Neural cell (in vitro differentiated cells): ENCODE results near the gene ZNHIT2. TPM values are rescaled to one million over a fixed set of nuclear protein-coding genes. Genes with fewer than 3 reads are reported as not detected.

ENCODE experiments used
- H2AFZ ChIP-seq: fragments of 200-600, 300-800 bp; sonication (generic), shearing (Covaris generic); 2 replicates; pipeline ENCODE4 v1.6.0; 2014; ENCODE audit warnings: low read depth, mild to moderate bottlenecking, antibody characterized with exemption, low read length, moderate library complexity
- H3F3A ChIP-seq: fragments of 200-600 bp; shearing (Covaris generic); 2 replicates; pipeline ENCODE4 v1.6.1; 2016; ENCODE audit warnings: mild to moderate bottlenecking, moderate library complexity, mixed read lengths, antibody characterized with exemption, low read length; ENCODE audit not compliant: insufficient read depth, poor library complexity, severe bottlenecking
- H3K27ac ChIP-seq: fragments of 200-600, 300-800 bp; sonication (generic), shearing (Covaris generic); 2 replicates; pipeline ENCODE4 v1.5.1; 2014; ENCODE audit warnings: mild to moderate bottlenecking, low read length, moderate library complexity
- H3K27me3 ChIP-seq: fragments of 300-800, 200-600 bp; sonication (generic), shearing (Covaris generic); 2 replicates; pipeline ENCODE4 v1.6.0; 2014; ENCODE audit warnings: mild to moderate bottlenecking, low read depth, low read length, moderate library complexity; ENCODE audit not compliant: insufficient read depth
- H3K36me3 ChIP-seq: fragments of 300-800, 200-600 bp; sonication (generic), shearing (Covaris generic); 2 replicates; pipeline ENCODE4 v1.5.1; 2014; ENCODE audit warnings: mild to moderate bottlenecking, antibody characterized with exemption, low read length, moderate library complexity; ENCODE audit not compliant: insufficient read depth
- H3K4me2 ChIP-seq: fragments of 300-800, 200-600 bp; sonication (generic), shearing (Covaris generic); 2 replicates; pipeline ENCODE4 v1.6.0; 2014; ENCODE audit warnings: mild to moderate bottlenecking, low read length
- H3K4me3 ChIP-seq: fragments of 300-800, 200-600 bp; sonication (generic), shearing (Covaris generic); 2 replicates; pipeline ENCODE4 v1.5.1; 2014; ENCODE audit warnings: mild to moderate bottlenecking, low read length, moderate library complexity
- H3K79me2 ChIP-seq: fragments of 200-600 bp; shearing (Covaris generic); replicated peaks from 2 replicates; pipeline ENCODE4 v1.6.0; 2014; ENCODE audit warnings: mild to moderate bottlenecking, low read length, moderate library complexity; ENCODE audit not compliant: insufficient read depth
- H3K9ac ChIP-seq: fragments of 300-800, 200-600 bp; sonication (generic), shearing (Covaris generic); 2 replicates; pipeline ENCODE4 v1.6.1; 2016; ENCODE audit warnings: mild to moderate bottlenecking, low read length, mixed read lengths
- H3K9me2 ChIP-seq: fragments of 200-600 bp; shearing (Covaris generic); 2 replicates; pipeline ENCODE4 v1.6.1; 2016; ENCODE audit warnings: mild to moderate bottlenecking, low read length, mixed read lengths; ENCODE audit not compliant: insufficient read depth
- H3K9me3 ChIP-seq: fragments of 200-600, 300-800 bp; sonication (generic), shearing (Covaris generic); 2 replicates; pipeline ENCODE4 v1.6.1; 2016; ENCODE audit warnings: mild to moderate bottlenecking, mixed run types, low read length, moderate library complexity, mixed read lengths
- H4K20me1 ChIP-seq: fragments of 200-600 bp; shearing (Covaris generic); 2 replicates; pipeline ENCODE4 v1.6.1; 2016; ENCODE audit warnings: mild to moderate bottlenecking, mixed run types; ENCODE audit not compliant: insufficient read depth
- EP300 ChIP-seq: fragments of 450-650 bp; conservative IDR thresholded peaks from 2 replicates; pipeline ENCODE4 v1.6.1; 2014; ENCODE audit warnings: antibody characterized with exemption, mild to moderate bottlenecking, moderate library complexity; ENCODE audit not compliant: poor library complexity, severe bottlenecking
- EZH2 ChIP-seq: fragments of 200-600, 300-800 bp; shearing (Covaris generic), sonication (generic); IDR thresholded peaks from 2 replicates; pipeline ENCODE4 v1.6.1; 2014; ENCODE audit warnings: antibody characterized with exemption, low read length, borderline replicate concordance, mild to moderate bottlenecking; ENCODE audit not compliant: insufficient read depth, poor library complexity, severe bottlenecking
- MXI1 ChIP-seq: fragments of 450-650 bp; conservative IDR thresholded peaks from 2 replicates; pipeline ENCODE4 v1.6.1; 2014; ENCODE audit warnings: antibody characterized with exemption, mild to moderate bottlenecking; ENCODE audit not compliant: poor library complexity, severe bottlenecking
- POLR2AphosphoS5 ChIP-seq: IDR thresholded peaks from 2 replicates; pipeline ENCODE4 v1.6.1; 2012
- RAD21 ChIP-seq: fragments of 450-650 bp; conservative IDR thresholded peaks from 2 replicates; pipeline ENCODE4 v1.6.1; 2014; ENCODE audit warnings: antibody characterized with exemption, mild to moderate bottlenecking, moderate library complexity
- SMC3 ChIP-seq: fragments of 450-650 bp; conservative IDR thresholded peaks from 2 replicates; pipeline ENCODE4 v1.6.1; 2014; ENCODE audit warnings: antibody characterized with exemption, mild to moderate bottlenecking, moderate library complexity; ENCODE audit not compliant: poor library complexity
- TAF1 ChIP-seq: IDR thresholded peaks from 2 replicates; pipeline ENCODE4 v1.6.1; 2012; ENCODE audit warnings: low read depth
- polyA plus RNA-seq: library from polyadenylated mRNA; depleted of rRNA; stranded (reverse); fragments of >200 nt; gene quantifications from 2 replicates; pipeline ENCODE4 v1.2.3, GENCODE V29; 2014
- TF ChIP-seq, protein P1 (sequence below): fragments of 450-650 bp; IDR thresholded peaks from 2 replicates; pipeline ENCODE4 v1.5.1; 2014; ENCODE audit warnings: antibody characterized with exemption, mild to moderate bottlenecking, moderate library complexity; ENCODE audit not compliant: poor library complexity, severe bottlenecking
- TF ChIP-seq, protein P2 (sequence below): IDR thresholded peaks from 2 replicates; pipeline ENCODE4 v1.6.1; 2012; ENCODE audit warnings: borderline replicate concordance

The ZNHIT2 gene
- polyA plus RNA-seq, 1 donor from 2014 or later, result 7.0 TPM

DNA sequence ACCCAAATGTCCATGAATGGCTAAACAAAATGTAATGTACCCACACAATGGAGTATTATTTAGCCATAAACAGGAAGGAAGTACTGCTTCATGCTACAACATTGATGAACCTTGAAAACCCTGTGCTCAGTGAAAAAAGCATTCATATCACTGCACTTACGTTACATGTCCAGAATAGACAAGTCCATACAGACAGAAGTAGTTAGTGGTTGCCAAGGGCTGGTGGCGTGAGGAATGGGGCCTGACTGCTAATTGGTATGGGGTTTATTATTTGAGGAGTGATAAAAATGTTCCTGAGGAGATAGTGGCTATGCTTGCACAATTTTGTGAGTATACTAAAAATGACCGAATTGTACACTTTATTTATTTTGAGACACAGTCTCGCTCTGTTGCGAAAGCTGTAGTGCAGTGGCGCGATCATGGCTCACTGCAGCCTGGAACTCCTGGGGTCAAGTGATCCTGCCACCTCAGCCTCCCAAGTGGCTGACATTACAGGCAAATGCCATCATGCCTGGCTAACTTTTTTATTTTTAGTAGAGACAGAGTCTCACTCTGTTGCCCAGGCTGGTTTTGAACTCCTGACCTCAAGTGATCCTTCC is 24.5 kb upstream of the ZNHIT2 start:
- Histone ChIP-seq H4K20me1 (no peaks in the 10 kb centered on the region), H3K4me2 (no peak overlapping the region), H3K27me3 (peaks cover 7% of the 10 kb centered on the region), H2AFZ (no peak overlapping the region), H3K79me2 (no peaks in the 10 kb centered on the region), H3K9me2 (no peaks in the 10 kb centered on the region), H3F3A (no peaks in the 10 kb centered on the region), H3K9me3 (no peaks in the 10 kb centered on the region), H3K9ac (no peak overlapping the region), H3K36me3 (no peaks in the 10 kb centered on the region), H3K4me3 (no peak overlapping the region), H3K27ac (no peak overlapping the region)
- TF ChIP-seq, protein P1, sequence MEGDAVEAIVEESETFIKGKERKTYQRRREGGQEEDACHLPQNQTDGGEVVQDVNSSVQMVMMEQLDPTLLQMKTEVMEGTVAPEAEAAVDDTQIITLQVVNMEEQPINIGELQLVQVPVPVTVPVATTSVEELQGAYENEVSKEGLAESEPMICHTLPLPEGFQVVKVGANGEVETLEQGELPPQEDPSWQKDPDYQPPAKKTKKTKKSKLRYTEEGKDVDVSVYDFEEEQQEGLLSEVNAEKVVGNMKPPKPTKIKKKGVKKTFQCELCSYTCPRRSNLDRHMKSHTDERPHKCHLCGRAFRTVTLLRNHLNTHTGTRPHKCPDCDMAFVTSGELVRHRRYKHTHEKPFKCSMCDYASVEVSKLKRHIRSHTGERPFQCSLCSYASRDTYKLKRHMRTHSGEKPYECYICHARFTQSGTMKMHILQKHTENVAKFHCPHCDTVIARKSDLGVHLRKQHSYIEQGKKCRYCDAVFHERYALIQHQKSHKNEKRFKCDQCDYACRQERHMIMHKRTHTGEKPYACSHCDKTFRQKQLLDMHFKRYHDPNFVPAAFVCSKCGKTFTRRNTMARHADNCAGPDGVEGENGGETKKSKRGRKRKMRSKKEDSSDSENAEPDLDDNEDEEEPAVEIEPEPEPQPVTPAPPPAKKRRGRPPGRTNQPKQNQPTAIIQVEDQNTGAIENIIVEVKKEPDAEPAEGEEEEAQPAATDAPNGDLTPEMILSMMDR, result no peak
- TF ChIP-seq SMC3 (no peak), POLR2AphosphoS5 (no peak), MXI1 (no peak), RAD21 (no peak), EP300 (no peak)
- TF ChIP-seq, protein P2, sequence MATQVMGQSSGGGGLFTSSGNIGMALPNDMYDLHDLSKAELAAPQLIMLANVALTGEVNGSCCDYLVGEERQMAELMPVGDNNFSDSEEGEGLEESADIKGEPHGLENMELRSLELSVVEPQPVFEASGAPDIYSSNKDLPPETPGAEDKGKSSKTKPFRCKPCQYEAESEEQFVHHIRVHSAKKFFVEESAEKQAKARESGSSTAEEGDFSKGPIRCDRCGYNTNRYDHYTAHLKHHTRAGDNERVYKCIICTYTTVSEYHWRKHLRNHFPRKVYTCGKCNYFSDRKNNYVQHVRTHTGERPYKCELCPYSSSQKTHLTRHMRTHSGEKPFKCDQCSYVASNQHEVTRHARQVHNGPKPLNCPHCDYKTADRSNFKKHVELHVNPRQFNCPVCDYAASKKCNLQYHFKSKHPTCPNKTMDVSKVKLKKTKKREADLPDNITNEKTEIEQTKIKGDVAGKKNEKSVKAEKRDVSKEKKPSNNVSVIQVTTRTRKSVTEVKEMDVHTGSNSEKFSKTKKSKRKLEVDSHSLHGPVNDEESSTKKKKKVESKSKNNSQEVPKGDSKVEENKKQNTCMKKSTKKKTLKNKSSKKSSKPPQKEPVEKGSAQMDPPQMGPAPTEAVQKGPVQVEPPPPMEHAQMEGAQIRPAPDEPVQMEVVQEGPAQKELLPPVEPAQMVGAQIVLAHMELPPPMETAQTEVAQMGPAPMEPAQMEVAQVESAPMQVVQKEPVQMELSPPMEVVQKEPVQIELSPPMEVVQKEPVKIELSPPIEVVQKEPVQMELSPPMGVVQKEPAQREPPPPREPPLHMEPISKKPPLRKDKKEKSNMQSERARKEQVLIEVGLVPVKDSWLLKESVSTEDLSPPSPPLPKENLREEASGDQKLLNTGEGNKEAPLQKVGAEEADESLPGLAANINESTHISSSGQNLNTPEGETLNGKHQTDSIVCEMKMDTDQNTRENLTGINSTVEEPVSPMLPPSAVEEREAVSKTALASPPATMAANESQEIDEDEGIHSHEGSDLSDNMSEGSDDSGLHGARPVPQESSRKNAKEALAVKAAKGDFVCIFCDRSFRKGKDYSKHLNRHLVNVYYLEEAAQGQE, result no peak

DNA sequence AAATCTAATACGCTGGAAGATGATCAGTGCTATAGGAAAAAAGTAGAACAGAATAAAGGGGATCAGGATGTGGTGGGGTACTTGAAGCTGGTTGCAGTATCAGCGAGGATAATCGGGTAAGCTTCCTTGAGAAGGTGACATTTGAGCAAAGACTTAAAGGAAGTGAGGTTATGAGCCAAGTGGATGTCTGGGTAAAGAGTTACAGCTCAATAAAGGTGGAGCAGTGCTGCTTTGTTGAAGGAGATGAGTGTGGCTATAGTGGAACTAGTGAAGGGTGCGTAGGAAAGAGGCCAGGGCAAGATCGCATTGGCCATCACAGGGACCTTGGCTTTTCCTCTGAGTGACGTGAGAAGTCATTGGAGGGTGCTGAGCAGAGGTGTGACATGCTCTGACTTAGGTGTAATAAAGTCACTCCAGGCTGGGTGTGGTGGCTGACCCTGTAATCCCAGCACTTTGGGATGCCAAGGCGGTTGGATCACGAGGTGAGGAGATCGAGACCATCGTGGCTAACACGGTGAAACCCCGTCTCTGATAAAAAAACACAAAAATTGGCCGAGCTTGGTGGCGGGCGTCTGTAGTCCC is 19.1 kb upstream of the ZNHIT2 start:
- no peak overlapping the region for H3K9ac ChIP-seq
- H3F3A ChIP-seq, result peaks cover 5% of the 10 kb centered on the region
- no peaks in the 10 kb centered on the region for H3K36me3 ChIP-seq
- H3K9me3 ChIP-seq, result no peaks in the 10 kb centered on the region
- no peak overlapping the region for H3K4me2 ChIP-seq
- peaks cover 16% of the 10 kb centered on the region for H3K79me2 ChIP-seq
- H3K27ac ChIP-seq, result no peak overlapping the region
- H2AFZ ChIP-seq, result no peak overlapping the region
- no peak overlapping the region for H3K4me3 ChIP-seq
- H3K9me2 ChIP-seq, result no peaks in the 10 kb centered on the region
- peaks cover 4% of the 10 kb centered on the region for H3K27me3 ChIP-seq
- H4K20me1 ChIP-seq, result no peaks in the 10 kb centered on the region
- TF ChIP-seq EP300 (no peak), SMC3 (no peak), RAD21 (no peak), TAF1 (no peak), MXI1 (no peak), EZH2 (no peak), POLR2AphosphoS5 (no peak)
- TF ChIP-seq, protein P1, result no peak
- TF ChIP-seq, protein P2, result no peak
